Stimulated activated CD8-positive, alpha-beta memory T cell treated with anti-CD3 and anti-CD28 coated beads, Interleukin-15, amount 100 ng/mL, for 24 hours (primary cell): ENCODE data around the gene NR0B2.
"Not testable (repeated sequence)": the region's sequence is repeated elsewhere in the genome, so short reads cannot be mapped to it uniquely, and the experiment has no call there.

Source experiments
- DNase-seq: peaks from one replicate; pipeline ENCODE4 v3.0.0-alpha.2; 2020; ENCODE audit warnings: low read depth

The NR0B2 gene

DNA sequence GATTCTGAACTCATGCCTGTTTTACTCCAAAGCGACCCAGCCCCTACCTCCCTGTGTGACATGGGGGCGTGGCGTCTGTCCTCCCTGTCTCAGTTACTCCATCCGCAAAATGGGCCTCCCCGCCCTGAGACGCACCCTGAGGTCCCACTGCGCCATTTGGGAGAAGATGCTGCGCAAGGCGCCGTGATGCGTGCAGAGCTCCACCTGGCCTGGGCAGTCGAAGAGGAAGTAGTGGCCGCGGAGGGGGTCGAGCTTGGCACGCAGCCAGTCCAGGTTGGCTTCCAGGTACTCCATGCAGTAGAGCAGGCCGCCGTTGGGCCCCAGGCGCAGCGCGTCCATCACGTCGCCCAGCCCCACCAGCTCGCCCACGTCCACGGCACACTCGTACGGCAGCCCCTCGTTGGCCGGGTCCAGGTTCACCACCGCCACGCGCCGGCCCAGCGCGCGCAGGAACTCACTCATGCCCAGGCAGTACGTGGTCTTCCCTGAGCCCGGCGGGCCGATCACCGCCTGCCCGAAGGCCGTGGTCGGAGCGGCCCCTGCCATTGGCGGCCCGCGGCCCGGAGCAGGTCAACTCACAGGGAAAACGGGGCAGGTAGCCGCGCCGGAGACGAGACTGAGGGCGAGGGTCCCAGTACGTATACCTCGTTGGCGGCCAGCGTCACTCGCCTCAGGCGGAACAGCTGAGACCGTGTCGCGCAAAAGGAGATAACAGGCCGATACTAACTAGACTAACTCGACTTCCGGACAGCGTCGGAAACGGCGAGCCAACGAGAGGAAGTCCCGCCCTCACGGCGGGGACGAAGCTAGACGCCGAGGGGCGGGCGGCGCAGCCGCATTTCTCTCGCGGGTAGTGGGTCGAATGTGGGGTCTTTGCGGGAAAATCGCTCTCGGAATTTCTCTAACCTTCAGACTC lies 24.0 kb downstream of the NR0B2 start, which contains the start of gene GPN2:
Gene GPN2, minus strand, starts transcription at position 733 of the 916 bp plus-strand sequence. Its CDS starts 187 bp downstream, at position 546.
- DNase-seq: peak; percentile 54

DNA sequence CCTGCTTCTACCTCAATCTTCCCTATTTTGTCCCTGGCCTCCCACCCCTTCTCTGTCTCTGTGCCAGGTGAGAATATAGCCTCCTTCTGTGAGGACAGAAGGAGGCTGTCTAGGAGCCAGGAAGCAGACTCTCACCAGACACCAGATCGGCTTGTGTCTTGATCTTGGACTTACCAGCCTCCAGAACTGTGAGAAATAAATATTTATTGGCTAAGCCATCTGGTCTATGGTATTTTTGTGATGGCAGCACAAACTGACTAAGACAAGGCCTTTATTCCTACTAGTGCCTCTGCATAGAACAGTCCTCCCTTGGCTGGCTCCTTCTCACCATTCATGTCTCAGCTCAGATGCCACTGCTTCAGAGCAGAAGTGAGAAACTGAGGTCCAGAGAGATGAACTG lies 25.5 kb downstream of the NR0B2 start:
- DNase-seq: no peak

DNA sequence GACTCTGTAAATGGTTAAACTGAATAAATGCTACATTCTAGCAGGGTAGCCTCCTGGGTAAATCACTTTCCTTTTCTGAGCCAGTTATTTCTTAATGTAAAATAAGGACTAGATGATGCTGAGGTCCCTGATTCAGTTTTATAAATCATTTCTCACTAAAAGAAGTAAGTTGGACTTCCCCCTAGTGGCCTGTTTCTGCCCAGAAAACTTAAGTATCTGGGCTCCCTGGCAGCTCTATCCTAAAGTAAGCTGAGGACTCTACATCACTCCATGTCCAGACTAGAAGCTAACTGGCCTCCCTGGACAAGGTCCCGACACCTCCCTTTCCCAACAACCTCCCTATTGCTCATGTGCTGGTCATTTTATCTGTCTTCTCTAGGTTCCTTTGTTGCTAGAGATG lies 26.6 kb downstream of the NR0B2 start:
- DNase-seq: no peak

DNA sequence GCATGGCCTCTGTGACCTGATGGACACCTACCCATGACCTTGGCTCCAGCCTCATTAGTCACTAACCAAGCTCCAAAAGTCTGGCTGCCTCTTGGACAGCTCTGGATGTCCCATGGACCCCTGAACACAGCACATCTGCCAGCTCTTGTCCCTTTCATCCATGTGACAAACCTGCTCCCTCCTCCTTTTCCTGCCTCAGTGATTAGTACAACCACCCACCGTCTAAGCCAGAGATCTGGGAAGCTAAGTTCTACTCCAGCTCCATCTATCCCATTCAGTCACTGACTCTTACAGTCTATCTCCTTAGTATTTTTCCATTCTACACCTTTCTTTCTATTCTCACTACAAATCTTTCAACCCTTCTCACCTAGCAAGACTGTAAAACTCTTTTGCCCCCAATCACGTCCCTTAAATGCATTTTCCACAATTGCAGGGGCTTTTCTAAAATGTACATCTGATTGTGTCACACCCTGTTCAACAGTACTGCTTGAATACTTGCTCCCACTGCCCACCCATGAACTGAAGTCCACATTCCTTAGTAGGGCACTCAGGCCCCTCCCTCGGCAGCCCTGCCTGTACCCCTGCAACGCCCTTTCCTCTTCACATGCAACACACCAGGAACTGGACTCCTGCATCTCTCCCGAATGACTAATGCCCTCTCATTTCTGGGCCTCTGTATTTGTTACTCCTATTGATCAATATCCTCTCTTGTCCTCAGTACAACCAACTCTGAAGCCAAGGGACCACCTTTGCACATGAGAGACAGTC lies 30.9 kb downstream of the NR0B2 start:
- no peak for DNase-seq

DNA sequence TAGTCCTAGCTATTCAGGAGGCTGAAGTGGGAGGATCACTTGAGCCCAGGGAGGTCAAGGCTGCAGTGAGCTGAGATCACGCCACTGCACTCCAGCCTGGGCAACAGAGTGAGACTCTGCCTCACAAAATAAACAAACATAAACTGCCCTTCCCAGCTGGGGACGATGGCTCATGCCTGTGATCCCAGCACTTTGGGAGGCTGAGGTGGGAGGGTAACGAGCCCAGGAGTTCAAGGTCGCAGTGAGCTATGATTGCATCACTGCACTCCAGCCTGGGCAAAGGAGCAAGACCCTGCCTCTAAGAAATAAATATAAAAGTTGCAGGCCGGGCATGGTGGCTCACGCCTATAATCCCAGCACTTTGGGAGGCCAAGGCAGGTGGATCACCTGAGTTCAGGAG lies 32.2 kb downstream of the NR0B2 start:
- DNase-seq: not testable (repeated sequence)

DNA sequence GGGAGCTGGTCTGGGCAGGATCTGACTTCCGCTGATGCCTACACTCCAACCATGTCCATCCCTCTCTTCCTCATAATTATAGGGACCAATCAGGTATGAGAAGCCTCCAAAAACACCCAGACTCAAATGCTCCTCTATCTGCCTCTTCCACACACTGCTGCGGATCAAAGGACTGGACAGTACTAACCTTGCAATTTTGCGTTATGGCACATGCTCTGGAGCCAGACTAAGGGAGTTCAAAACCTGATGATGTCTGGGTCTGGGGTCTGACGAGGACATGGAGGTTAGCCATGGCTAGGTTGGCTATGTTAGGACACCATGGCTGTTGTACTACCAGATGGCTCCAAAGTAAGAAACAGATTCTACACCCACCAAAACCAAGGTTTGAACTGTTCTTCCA lies 34.0 kb downstream of the NR0B2 start:
- no peak for DNase-seq

DNA sequence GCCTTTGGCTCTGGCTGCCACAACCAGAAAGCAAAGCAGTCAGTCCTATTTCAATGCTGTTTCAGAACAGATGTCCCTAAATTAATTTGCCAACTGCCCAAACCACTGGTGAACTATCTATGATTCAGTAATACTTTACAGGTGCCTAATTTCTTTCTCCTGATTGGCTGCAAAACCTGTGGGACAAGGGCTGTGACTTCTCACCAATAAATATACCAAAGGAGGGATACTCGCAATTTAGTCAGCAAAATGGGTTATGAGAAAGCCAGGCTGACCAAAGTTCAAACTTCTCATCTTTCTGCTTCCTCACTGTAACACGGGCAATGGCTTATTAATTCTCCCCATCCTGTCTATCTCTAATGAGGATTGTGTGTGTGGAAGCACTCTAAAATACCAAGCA lies 36.4 kb downstream of the NR0B2 start:
- no peak for DNase-seq

DNA sequence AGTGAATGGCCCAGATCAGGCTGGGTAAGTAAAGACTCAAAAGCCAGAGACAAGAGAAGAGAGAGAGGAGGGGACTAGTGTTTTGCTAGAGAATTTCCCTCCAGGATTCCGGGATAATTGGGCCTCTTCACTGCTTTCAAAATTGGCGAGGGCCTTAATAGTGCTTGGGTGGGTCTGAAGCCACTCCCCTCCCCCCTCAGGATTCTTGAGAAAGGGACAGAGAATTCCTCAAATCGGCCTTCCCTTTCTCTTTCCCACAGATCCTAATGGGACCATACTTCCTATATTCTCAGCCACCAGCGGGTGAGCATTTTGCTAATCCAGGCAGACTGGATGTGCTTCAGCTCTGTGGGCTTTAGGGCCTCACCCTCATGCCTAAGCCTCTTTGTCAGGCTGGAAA lies 38.9 kb downstream of the NR0B2 start:
- DNase-seq: no peak

DNA sequence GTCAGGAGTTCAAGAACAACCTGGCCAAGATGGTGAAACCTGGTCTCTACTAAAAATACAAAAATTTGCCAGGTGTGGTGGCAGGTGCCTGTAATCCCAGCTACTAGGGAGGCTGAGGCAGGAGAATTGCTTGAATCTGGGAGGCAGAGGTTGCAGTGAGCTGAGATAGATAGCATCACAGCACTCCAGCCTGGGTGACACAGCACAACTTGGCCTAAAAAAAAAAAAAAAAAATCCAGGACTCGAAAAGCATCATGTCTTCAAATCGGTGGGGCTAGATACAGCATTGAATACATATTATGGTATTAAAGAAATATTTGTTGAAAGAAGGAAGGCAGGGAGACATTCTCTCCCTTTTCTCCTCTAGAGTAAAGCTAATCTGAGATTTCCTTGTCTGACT lies 40.7 kb downstream of the NR0B2 start:
- not testable (repeated sequence) for DNase-seq

DNA sequence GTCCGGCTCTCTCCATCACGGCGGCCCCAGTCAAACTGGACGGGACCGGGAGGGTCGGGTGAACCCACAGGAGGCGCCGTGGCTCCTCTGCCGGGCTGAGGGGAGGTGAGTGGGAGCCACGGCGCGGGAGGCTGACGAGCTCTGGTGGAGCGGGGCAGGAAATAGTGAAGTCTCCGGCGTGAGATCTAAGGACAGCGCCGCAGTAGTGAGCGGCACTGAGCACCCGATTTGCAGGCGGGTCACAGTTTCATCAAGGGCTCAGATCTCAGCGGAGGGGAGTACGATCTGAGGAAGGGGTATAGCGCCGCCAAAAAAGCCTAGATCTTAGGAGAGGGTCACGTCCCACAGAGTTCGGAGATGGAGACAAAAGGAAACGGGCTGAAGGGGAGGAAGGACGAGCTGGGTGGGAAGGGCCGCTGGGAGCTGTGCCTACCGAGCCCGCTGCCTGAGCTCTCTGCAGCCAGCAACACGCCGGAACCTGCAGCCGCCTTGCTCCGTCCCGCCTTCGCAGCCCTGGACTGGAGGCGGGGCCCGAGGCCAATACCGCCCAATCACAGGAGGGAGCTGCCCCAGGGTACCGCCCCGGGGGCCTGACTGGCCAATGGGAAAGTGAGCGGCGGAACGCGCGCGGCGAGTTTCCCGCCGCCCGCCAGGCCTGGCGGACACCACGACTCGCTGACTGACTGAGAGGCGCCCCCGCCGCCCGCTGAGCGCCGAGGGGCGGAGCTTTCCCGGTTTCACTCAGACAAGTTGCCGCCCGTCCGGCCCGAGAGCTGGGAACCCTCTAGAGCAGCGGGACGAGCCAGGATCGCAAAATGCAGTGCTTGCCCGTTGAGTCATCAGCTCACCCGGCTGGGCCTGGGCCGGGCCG lies 48.9 kb downstream of the NR0B2 start:
- peak; percentile 81 for DNase-seq

DNA sequence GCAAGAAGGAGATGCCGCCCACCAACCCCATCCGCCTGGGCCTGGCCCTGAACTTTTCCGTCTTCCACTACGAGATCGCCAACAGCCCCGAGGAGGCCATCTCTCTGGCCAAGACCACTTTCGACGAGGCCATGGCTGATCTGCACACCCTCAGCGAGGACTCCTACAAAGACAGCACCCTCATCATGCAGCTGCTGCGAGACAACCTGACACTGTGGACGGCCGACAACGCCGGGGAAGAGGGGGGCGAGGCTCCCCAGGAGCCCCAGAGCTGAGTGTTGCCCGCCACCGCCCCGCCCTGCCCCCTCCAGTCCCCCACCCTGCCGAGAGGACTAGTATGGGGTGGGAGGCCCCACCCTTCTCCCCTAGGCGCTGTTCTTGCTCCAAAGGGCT lies 50.1 kb downstream of the NR0B2 start:
- DNase-seq: no peak

DNA sequence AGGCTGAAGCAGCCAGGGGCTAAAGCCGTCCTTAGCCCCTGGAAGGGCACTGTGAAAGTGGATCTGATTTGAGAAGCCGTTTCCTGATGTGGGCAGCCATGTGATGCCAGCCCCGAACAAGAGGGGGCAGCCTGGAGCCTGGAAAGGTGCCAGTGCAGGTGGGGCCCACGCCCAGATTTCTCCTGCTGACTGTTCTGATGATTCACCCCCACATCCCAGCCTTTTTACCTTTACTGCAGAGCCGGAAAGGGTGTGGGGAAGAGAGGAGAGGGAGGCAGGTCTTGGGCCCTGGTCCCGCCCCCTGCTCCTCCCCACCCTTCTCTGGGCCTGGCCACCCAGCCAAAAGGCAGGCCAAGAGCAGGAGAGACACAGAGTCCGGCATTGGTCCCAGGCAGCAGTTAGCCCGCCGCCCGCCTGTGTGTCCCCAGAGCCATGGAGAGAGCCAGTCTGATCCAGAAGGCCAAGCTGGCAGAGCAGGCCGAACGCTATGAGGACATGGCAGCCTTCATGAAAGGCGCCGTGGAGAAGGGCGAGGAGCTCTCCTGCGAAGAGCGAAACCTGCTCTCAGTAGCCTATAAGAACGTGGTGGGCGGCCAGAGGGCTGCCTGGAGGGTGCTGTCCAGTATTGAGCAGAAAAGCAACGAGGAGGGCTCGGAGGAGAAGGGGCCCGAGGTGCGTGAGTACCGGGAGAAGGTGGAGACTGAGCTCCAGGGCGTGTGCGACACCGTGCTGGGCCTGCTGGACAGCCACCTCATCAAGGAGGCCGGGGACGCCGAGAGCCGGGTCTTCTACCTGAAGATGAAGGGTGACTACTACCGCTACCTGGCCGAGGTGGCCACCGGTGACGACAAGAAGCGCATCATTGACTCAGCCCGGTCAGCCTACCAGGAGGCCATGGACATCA lies 50.7 kb downstream of the NR0B2 start, which contains the start of gene SFN:
Gene SFN, plus strand, starts transcription at position 369 of the 904 bp plus-strand sequence. Its CDS starts 64 bp downstream, at position 433.
- no peak for DNase-seq

DNA sequence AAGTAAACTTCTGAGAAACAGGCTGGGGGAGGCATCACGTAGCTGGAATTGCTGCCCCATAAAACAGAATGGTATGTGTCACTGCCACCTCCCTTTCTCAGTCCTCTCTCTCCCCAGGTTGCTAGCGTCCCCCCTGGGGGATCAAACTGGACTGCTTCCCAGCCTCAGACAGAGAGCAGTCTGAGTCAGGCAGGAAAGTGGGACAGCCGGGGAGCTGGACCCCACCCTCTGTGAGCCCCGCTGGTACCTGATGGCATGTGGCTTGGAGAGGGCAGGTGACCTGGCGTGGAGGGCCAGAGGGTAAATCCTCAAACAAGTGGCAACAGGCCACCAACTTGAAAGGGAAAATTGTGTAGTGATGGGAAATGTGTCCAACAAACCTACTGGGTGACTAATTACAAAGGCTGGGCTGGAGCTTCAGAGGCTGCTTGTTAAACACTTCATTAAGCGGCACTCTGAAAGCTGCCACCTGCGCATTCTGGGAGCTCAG lies 51.8 kb downstream of the NR0B2 start:
- no peak for DNase-seq
